ENCODE data around the gene ZFHX3.

- TF ChIP-seq POLR2A (IDR thresholded peaks at IDR 0.05) (no peak), EP300 (IDR thresholded peaks at IDR 0.05) (no peak)
- TF ChIP-seq, protein P1, sequence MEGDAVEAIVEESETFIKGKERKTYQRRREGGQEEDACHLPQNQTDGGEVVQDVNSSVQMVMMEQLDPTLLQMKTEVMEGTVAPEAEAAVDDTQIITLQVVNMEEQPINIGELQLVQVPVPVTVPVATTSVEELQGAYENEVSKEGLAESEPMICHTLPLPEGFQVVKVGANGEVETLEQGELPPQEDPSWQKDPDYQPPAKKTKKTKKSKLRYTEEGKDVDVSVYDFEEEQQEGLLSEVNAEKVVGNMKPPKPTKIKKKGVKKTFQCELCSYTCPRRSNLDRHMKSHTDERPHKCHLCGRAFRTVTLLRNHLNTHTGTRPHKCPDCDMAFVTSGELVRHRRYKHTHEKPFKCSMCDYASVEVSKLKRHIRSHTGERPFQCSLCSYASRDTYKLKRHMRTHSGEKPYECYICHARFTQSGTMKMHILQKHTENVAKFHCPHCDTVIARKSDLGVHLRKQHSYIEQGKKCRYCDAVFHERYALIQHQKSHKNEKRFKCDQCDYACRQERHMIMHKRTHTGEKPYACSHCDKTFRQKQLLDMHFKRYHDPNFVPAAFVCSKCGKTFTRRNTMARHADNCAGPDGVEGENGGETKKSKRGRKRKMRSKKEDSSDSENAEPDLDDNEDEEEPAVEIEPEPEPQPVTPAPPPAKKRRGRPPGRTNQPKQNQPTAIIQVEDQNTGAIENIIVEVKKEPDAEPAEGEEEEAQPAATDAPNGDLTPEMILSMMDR (IDR thresholded peaks at IDR 0.05), result no peak
These were observed 223.9 kb downstream of the ZFHX3 start for GRCh38 chr16:72824027-72824426.

All from ovary (tissue), 3 donors.